GM23248 (cell line): ENCODE data around the gene FPR2. TPM values are rescaled to one million over a fixed set of nuclear protein-coding genes. Genes with fewer than 3 reads are reported as not detected.

Experiments used
- DNase-seq: peaks from one replicate; pipeline ENCODE4 v3.0.0-alpha.2; 2015
- H2AFZ ChIP-seq: fragments of 200-600 bp; sonication (generic); 2 replicates; pipeline ENCODE4 v1.6.1; 2016; ENCODE audit warnings: antibody characterized with exemption
- H3F3A ChIP-seq: fragments of 200-600 bp; sonication (generic); 2 replicates; pipeline ENCODE4 v1.6.1; 2016; ENCODE audit warnings: mild to moderate bottlenecking, antibody characterized with exemption, mixed run types; ENCODE audit not compliant: insufficient read depth
- H3K27ac ChIP-seq: fragments of 200-600 bp; sonication (generic); 2 replicates; pipeline ENCODE4 v1.5.1; 2016; ENCODE audit warnings: mild to moderate bottlenecking
- H3K27me3 ChIP-seq: fragments of 200-600 bp; sonication (generic); replicated peaks from 2 replicates; pipeline ENCODE4 v1.6.1; 2016; ENCODE audit warnings: mild to moderate bottlenecking; ENCODE audit not compliant: insufficient read depth
- H3K36me3 ChIP-seq: fragments of 200-600 bp; sonication (generic); 2 replicates; pipeline ENCODE4 v1.6.1; 2016; ENCODE audit warnings: low read depth, mild to moderate bottlenecking
- H3K4me1 ChIP-seq: fragments of 200-600 bp; sonication (generic); 2 replicates; pipeline ENCODE4 v1.6.1; 2016; ENCODE audit warnings: mild to moderate bottlenecking; ENCODE audit not compliant: insufficient read depth
- H3K4me2 ChIP-seq: fragments of 200-600 bp; sonication (generic); one replicate; pipeline ENCODE4 v1.6.1; 2016; ENCODE audit warnings: mild to moderate bottlenecking; ENCODE audit not compliant: unreplicated experiment
- H3K4me3 ChIP-seq: fragments of 200-600 bp; sonication (generic); 2 replicates; pipeline ENCODE4 v1.5.1; 2016; ENCODE audit warnings: mild to moderate bottlenecking
- H3K79me2 ChIP-seq: fragments of 200-600 bp; sonication (generic); 2 replicates; pipeline ENCODE4 v1.6.1; 2016; ENCODE audit warnings: mild to moderate bottlenecking; ENCODE audit not compliant: insufficient read depth
- H3K9ac ChIP-seq: fragments of 200-600 bp; sonication (generic); 2 replicates; pipeline ENCODE4 v1.6.1; 2016; ENCODE audit warnings: mild to moderate bottlenecking
- H3K9me2 ChIP-seq: fragments of 200-600 bp; sonication (generic); 2 replicates; pipeline ENCODE4 v1.6.1; 2016; ENCODE audit warnings: mixed run types, mild to moderate bottlenecking, moderate library complexity; ENCODE audit not compliant: insufficient read depth
- H3K9me3 ChIP-seq: fragments of 200-600 bp; sonication (generic); one replicate; pipeline ENCODE4 v1.6.1; 2017; ENCODE audit warnings: low read depth
- H4K20me1 ChIP-seq: fragments of 200-600 bp; sonication (generic); 2 replicates; pipeline ENCODE4 v1.6.0; 2016; ENCODE audit not compliant: insufficient read depth
- EZH2 ChIP-seq: fragments of 200-600 bp; sonication (generic); IDR thresholded peaks from 2 replicates; pipeline ENCODE4 v1.6.1; 2018; ENCODE audit warnings: antibody characterized with exemption, mild to moderate bottlenecking; ENCODE audit not compliant: insufficient read depth, poor library complexity, severe bottlenecking
- EZH2phosphoT487 ChIP-seq: fragments of 200-600 bp; sonication (generic); IDR thresholded peaks from 2 replicates; pipeline ENCODE4 v1.6.1; 2018; ENCODE audit warnings: antibody characterized with exemption, moderate library complexity, mild to moderate bottlenecking, low read depth; ENCODE audit not compliant: insufficient read depth
- WGBS, 2 experiments: methylation state at CpG; one replicate each; pipeline ENCODE4 v1.1.6; 2015 to 2017; ENCODE audit warnings: low lambda C conversion rate in 2 of 2, low coverage in 1 of 2; ENCODE audit errors: missing lambda C conversion rate in 2 of 2; 5-methylcytosine and 5-hydroxymethylcytosine counted together
- in situ Hi-C: fragments of 300-500 bp; cut with MboI; formaldehyde crosslinking; loops from 2 replicates; pipeline ENCODE4 v1.15.0; 2020
- polyA plus RNA-seq: library from polyadenylated mRNA; unstranded; fragments of >200 nt; fragmentation: Nextera tagmentation; extraction: Ambion mirVana; gene quantifications from 2 replicates; pipeline ENCODE4 v1.2.1, GENCODE V29; 2016
- total RNA-seq: library from RNA; depleted of rRNA; stranded (reverse); fragments of >200 nt; shearing (Covaris generic); gene quantifications from 2 replicates; pipeline ENCODE4 v1.2.3, GENCODE V29; 2014

The FPR2 gene
- total and polyA plus RNA-seq, 2 experiments from 2014 or later, result not detected

- Histone ChIP-seq H3K36me3 (no peaks in the 10 kb centered on the region), H3K4me2 (no peak overlapping the region), H3K9me3 (no peaks in the 10 kb centered on the region), H3K4me3 (no peak overlapping the region), H3K9me2 (no peaks in the 10 kb centered on the region), H3K4me1 (peaks cover 14% of the 10 kb centered on the region), H2AFZ (no peak overlapping the region), H3K9ac (no peak overlapping the region), H3K27me3 (no peaks in the 10 kb centered on the region), H3F3A (peaks cover 19% of the 10 kb centered on the region), H3K27ac (no peak overlapping the region), H4K20me1 (no peaks in the 10 kb centered on the region), H3K79me2 (no peaks in the 10 kb centered on the region)
- 56 to 59% methylated on average over 6 of the region's 6 CpGs for WGBS, 2 experiments
- in situ Hi-C loops, result no loop called here
- TF ChIP-seq EZH2phosphoT487 (no peak), EZH2 (no peak)
- DNase-seq, result no peak
Measured at GRCh38 chr19:51786646-51787494, 25.9 kb downstream of the FPR2 start.

GRCh38 chr19:51788029-51788428 lies 27.0 kb downstream of the FPR2 start:
- no peak for DNase-seq
- Histone ChIP-seq H3F3A (peaks cover 19% of the 10 kb centered on the region), H3K9ac (no peak overlapping the region), H3K9me3 (no peaks in the 10 kb centered on the region), H3K27me3 (no peaks in the 10 kb centered on the region), H3K4me3 (no peak overlapping the region), H3K36me3 (no peaks in the 10 kb centered on the region), H3K4me1 (peaks cover 14% of the 10 kb centered on the region), H3K27ac (no peak overlapping the region), H3K9me2 (no peaks in the 10 kb centered on the region), H3K79me2 (no peaks in the 10 kb centered on the region), H2AFZ (no peak overlapping the region), H3K4me2 (no peak overlapping the region), H4K20me1 (no peaks in the 10 kb centered on the region)
- WGBS, 2 experiments, result 62 to 72% methylated on average over 2 of the region's 2 CpGs
- in situ Hi-C loops, result no loop called here
- TF ChIP-seq EZH2 (no peak), EZH2phosphoT487 (no peak)

- TF ChIP-seq EZH2phosphoT487, result no peak
- no peak for TF ChIP-seq EZH2
- in situ Hi-C loops, result no loop called here
- 62 to 70% methylated on average over 6 of the region's 6 CpGs for WGBS, 2 experiments
Measured at GRCh38 chr19:51789061-51789795, 28.2 kb downstream of the FPR2 start.

GRCh38 chr19:51792932-51793331 lies 32.0 kb downstream of the FPR2 start:
- no peaks in the 10 kb centered on the region for H4K20me1 ChIP-seq
- H3K79me2 ChIP-seq, result no peaks in the 10 kb centered on the region
- H3F3A ChIP-seq, result no peaks in the 10 kb centered on the region
- WGBS, 2 experiments, result 52 to 58% methylated on average over 2 of the region's 2 CpGs
- H3K4me1 ChIP-seq, result no peaks in the 10 kb centered on the region
- no peak overlapping the region for H3K4me3 ChIP-seq
- TF ChIP-seq EZH2, result no peak
- no peak for TF ChIP-seq EZH2phosphoT487
- H2AFZ ChIP-seq, result no peak overlapping the region
- DNase-seq, result no peak
- no peaks in the 10 kb centered on the region for H3K9me3 ChIP-seq
- no peak overlapping the region for H3K9ac ChIP-seq
- H3K9me2 ChIP-seq, result no peaks in the 10 kb centered on the region
- H3K36me3 ChIP-seq, result no peaks in the 10 kb centered on the region
- H3K4me2 ChIP-seq, result no peak overlapping the region
- in situ Hi-C loops, result no loop called here
- no peaks in the 10 kb centered on the region for H3K27me3 ChIP-seq
- H3K27ac ChIP-seq, result no peak overlapping the region

More at GRCh38 chr19:51789061-51789795, 28.2 kb downstream of the FPR2 start:
- no peaks in the 10 kb centered on the region for H3K79me2 ChIP-seq
- peak; percentile 49 for DNase-seq
- H3K9ac ChIP-seq, result no peak overlapping the region
- no peaks in the 10 kb centered on the region for H3K9me3 ChIP-seq
- no peaks in the 10 kb centered on the region for H3K27me3 ChIP-seq
- peaks cover 13% of the 10 kb centered on the region for H3F3A ChIP-seq
- peaks cover 12% of the 10 kb centered on the region for H3K4me1 ChIP-seq
- H3K36me3 ChIP-seq, result no peaks in the 10 kb centered on the region
- no peak overlapping the region for H3K4me3 ChIP-seq
- H3K9me2 ChIP-seq, result no peaks in the 10 kb centered on the region
- no peak overlapping the region for H3K27ac ChIP-seq
- H4K20me1 ChIP-seq, result no peaks in the 10 kb centered on the region
- H3K4me2 ChIP-seq, result no peak overlapping the region
- no peak overlapping the region for H2AFZ ChIP-seq
